NCI-H2107 treated with DMSO at 0.1 percent for 48 hours (cell line): ENCODE results near the gene NIPAL1.

Source experiments
- DNase-seq: peaks from one replicate; lab custom pipeline; 2025; ENCODE audit not compliant: unreplicated experiment; lab: John Stamatoyannopoulos, UW

The NIPAL1 gene

GRCh38 chr4:48025005-48025404 is 8.4 kb downstream of the NIPAL1 start:
- no peak for DNase-seq

- no peak for DNase-seq
Observed at GRCh38 chr4:48027653-48028052, 11.1 kb downstream of the NIPAL1 start.

GRCh38 chr4:48028696-48029095 is 12.1 kb downstream of the NIPAL1 start:
- DNase-seq, result no peak

- DNase-seq, result no peak
Observed at GRCh38 chr4:48030470-48030869, 13.9 kb downstream of the NIPAL1 start.

GRCh38 chr4:48031802-48032525 is 15.4 kb downstream of the NIPAL1 start:
- DNase-seq, result no peak

GRCh38 chr4:48032721-48033120 is 16.1 kb downstream of the NIPAL1 start:
- no peak for DNase-seq

GRCh38 chr4:48033412-48033811 is 16.8 kb downstream of the NIPAL1 start:
- no peak for DNase-seq

GRCh38 chr4:48033825-48034413 is 17.3 kb downstream of the NIPAL1 start:
- DNase-seq, result no peak

GRCh38 chr4:48035952-48036351 is 19.4 kb downstream of the NIPAL1 start:
- no peak for DNase-seq

GRCh38 chr4:48037117-48037462 is 20.5 kb downstream of the NIPAL1 start:
- no peak for DNase-seq

GRCh38 chr4:48038666-48039065 is 22.1 kb downstream of the NIPAL1 start:
- no peak for DNase-seq

GRCh38 chr4:48039561-48039960 is 23.0 kb downstream of the NIPAL1 start:
- no peak for DNase-seq

GRCh38 chr4:48041535-48042137 is 25.1 kb downstream of the NIPAL1 start:
- DNase-seq, result no peak

- no peak for DNase-seq
Observed at GRCh38 chr4:48042979-48043461, 26.4 kb downstream of the NIPAL1 start.

GRCh38 chr4:48043504-48043903 is 26.9 kb downstream of the NIPAL1 start:
- no peak for DNase-seq

GRCh38 chr4:48044298-48044697 is 27.7 kb downstream of the NIPAL1 start:
- DNase-seq, result no peak

- no peak for DNase-seq
Observed at GRCh38 chr4:48046059-48046458, 29.5 kb downstream of the NIPAL1 start.

- DNase-seq, result no peak
Observed at GRCh38 chr4:48047421-48047844, 30.9 kb downstream of the NIPAL1 start.

- no peak for DNase-seq
Observed at GRCh38 chr4:48047896-48048295, 31.3 kb downstream of the NIPAL1 start.

GRCh38 chr4:48049483-48049882 is 32.9 kb downstream of the NIPAL1 start:
- DNase-seq, result no peak

GRCh38 chr4:48051078-48051477 is 34.5 kb downstream of the NIPAL1 start:
- no peak for DNase-seq
